Measurements from ENCODE around the gene CTSK.
"Not testable (repeated sequence)": the region's sequence is repeated elsewhere in the genome, so short reads cannot be mapped to it uniquely, and the experiment has no call there.

The CTSK gene

GRCh38 chr1:150804671-150805070 lies 3.4 kb downstream of the CTSK start:
- no peak for DNase-seq

DNA sequence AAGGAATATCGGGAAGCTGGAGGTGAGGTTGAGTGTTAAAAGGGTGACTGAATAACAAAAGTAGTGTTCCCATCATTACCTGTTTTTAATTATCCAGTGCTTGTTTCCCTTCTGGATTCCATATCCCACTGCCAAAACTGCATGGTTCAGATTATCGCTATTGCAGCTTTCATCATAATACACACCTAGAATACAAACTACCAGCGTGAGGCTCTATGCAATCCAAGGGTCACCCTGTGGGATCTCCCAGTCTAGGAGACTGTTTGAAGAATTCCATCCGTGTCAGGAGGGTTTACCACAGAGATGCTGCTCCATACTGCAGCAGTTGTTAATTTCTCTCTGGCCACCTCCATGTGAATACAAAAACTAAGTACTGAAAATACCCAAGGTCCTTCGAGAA lies 9.0 kb downstream of the CTSK start:
- no peak for DNase-seq

GRCh38 chr1:150798525-150798924 lies 9.5 kb downstream of the CTSK start:
- peak in 1 of 2 experiments; percentile 19 for DNase-seq

GRCh38 chr1:150796374-150796773 lies 11.7 kb downstream of the CTSK start:
- DNase-seq = no peak

DNA sequence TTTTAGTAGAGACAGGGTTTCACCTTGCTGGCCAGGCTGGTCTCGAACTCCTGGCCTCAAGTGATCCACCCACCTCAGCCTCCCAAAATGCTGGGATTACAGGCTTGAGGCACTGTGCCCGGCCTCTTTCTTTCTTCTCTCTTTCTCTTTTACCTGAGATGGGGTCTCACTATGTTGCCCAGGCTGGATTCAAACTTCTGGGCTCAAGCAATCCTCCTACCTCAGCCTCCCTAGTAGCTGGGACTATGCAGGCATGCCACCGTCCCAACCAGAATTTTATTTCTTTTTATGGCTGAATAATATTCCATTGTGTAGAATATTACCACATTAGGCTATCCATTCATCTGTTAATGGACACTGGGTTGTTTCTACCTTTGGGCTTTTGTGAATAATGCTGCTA lies 14.3 kb downstream of the CTSK start:
- not testable (repeated sequence) for DNase-seq

DNA sequence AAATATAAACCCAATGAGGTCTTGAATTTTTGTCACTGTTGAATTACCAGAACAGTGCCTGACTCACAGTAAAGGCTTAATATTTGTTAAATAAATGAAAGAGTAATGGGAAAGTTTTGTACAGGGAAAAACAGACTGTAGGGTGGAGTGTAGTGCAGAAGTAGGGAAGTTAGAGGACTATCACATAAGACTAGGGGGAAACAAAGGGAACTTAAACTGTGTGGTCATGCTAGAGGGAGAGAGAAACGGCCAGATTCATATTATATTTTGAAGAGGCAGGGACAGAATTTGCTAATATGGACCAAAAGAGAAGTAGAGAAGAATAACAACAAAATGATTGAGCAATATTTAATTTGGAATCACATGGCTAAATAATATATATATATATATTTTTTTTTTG lies 14.8 kb downstream of the CTSK start:
- DNase-seq = no peak

- DNase-seq = no peak
Measured at GRCh38 chr1:150791585-150791984, 16.5 kb downstream of the CTSK start.

DNA sequence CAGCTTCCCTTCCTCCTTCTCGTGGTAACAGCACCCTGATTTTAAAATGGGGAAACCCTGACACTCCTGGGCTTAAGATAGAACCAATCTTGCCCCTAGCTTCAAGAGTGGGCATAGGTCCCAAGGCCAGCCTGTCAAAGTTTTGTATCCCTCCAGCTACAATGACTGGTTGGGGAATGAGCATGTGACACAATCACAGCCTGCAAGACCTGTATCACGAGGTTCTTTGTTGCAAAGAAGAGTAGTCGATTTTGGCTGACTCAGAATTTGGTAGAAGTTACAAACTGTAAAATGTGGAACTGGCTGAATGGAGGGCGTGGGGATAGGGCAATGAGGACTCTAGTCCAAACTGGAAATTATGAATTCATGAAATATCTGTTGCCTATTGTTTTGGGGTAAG lies 18.7 kb downstream of the CTSK start:
- no peak for DNase-seq

DNA sequence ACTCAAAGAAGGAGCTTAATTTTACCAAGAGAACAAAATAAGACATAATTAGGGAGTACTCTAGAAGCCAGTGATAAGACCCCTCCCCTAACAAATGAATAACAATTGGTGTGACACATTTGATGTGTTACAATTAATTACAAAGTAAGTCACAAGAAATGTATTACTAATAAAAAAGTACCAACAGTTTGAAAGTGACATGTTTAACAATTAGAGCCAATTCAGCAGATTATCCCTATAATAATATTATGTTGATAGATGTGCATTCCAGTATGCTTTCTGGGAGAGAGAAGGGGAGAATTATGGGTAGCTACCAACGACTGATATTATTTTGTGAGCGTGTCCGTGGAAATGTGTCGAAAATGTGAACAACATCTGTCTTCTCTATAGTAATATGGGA lies 19.1 kb downstream of the CTSK start:
- no peak for DNase-seq

GRCh38 chr1:150787455-150787854 lies 20.6 kb downstream of the CTSK start:
- no peak for DNase-seq

DNA sequence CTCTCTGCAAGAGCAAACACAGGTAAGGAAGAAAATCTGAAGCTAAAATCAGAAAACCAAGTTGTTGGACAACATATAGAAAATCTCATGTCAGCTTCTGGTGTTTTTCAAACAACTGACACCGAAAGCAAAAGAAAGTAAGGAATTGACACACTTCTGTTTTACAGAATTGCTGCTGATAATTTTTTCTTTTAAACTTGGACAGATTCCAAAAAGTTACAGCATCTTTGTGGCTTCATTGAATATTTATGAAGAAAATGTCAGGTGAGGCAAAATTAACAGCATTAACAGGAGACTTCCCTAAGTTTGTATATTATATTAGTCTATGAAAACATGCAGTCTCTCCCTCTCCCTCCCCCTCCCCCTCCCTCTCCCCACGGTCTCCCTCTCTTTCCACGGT lies 27.6 kb downstream of the CTSK start:
- no peak for DNase-seq

GRCh38 chr1:150778409-150778808 lies 29.7 kb downstream of the CTSK start:
- DNase-seq = no peak

GRCh38 chr1:150777544-150777943 lies 30.5 kb downstream of the CTSK start:
- no peak for DNase-seq

- DNase-seq = not testable (repeated sequence)
Measured at GRCh38 chr1:150775931-150776505, 32.0 kb downstream of the CTSK start.

- no peak for DNase-seq
Measured at GRCh38 chr1:150775276-150775675, 32.8 kb downstream of the CTSK start.

DNA sequence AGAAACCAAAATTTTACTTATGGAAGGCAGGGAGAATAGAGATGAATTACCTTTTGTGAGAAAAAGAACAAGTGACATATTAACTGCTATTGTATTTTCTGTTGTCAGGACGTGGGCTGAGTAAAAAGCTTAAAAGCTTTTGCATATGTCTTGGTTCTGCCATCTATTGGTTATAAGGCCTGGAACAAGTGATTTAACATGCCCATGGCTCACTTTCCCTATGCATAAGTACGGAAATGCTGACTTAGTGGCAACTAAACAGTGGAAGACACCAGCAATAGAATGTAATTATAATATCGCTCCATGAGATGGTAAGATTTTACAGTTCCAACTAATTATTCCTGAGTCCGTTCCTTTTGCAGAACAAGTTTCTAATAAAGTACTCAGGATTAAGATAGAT lies 35.7 kb downstream of the CTSK start:
- DNase-seq = no peak

DNA sequence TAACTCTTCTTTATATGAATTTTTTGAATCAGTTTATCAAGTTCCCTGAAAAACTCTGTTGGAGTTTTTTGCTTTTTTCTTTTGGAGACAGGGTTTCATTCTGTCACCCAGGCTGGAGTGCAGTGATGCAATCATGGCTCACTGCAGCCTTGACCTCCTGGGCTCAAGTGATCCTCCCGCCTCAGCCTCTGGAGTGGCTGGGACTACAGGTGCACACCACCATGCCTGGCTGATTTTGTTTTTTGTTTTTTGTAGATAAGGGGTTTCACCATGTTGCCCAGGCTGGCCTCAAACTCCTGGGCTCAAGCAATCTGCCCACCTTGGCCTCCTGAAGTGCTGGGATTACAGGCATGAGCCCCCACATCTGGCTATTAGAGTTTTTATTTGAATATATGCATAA lies 40.4 kb downstream of the CTSK start:
- DNase-seq = not testable (repeated sequence)

DNA sequence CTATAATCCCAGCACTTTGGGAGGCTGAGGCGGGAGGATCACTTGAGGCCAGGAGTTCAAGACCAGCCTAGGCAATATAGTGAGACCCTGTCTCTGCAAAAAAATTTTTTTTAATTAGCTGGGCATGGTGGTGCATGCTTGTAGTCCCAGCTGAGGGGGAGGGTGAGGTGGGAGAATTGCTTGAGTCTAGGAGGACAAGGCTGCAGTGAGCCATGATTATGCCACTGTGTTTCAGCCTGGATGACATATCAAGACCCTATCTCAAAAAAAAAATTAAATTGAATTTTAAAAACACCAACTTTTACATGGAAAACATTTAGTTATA lies 42.1 kb downstream of the CTSK start:
- DNase-seq = not testable (repeated sequence)

DNA sequence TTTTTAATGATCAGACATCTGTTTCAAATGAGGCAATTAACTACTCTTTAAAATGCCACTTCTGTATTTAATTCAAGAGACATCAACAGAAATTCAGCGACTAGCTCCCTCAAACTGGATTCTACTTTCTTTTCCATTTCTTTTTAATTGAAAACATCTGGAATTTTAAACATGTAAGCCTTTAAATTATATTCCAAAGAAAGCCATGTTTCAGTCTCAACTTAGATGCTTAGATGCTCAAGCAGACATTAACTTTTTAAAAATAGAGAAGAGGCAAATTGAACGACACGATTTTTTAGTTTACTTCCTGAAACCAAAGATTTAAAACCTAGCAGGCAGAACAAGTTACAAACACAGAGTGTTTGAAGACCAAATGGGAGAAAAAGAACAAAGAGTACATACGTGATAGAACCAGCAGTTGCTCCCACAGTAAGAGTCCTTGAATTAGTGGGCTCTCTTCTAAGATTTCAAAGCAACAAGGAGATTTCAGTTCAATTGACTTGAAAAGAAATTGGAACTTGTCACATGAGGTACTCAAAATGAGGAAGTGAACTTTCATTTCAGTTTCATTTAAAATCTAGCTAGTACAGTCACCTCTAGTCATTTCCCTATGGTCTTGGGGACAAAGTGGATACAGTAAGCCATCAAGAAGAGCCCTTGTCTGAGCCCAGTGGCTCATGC lies 42.6 kb downstream of the CTSK start, which contains the start of gene CTSS:
Gene CTSS (minus strand): TSS at position 483 of the 681 bp plus-strand sequence. CDS start 1,015 bp downstream, outside the sequence.
- DNase-seq = no peak

GRCh38 chr1:150764617-150765101 lies 43.4 kb downstream of the CTSK start:
- DNase-seq = no peak

DNA sequence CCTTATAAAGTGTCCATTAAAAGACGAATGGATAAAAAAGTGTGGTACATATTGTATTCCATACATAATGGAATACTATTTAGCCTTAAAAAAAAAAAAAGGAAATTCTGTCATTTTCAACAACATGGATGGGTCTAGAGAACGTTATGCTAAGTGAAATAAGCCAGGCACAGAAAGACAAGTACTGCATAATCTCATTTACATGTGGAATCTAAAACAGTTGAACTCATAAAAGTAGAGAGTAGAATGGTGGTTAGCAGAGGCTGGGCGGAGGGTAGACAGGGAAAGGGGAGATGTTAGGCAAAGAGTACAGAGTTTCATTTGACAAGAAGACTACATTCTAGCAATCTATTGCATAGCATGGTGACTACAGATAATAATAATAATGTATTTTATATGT lies 45.0 kb downstream of the CTSK start:
- DNase-seq = no peak

DNA sequence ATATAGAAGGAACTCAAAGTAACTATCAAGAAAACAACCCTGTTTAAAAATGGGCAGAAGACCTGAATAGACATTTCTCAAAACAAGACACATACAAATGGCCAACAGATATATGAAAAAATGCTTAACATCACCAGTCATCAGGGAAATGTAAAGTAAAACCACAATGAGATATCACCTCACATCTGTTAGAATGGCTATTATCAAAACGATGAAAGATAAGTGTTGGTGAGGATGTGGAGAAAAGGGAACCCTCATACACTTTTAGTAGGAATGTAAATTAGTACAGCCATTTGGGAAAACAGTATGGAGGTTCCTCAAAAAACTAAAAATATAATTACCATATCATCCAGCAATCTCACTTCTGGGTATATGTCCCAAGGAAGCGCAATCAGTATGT lies 45.5 kb downstream of the CTSK start:
- no peak for DNase-seq

DNA sequence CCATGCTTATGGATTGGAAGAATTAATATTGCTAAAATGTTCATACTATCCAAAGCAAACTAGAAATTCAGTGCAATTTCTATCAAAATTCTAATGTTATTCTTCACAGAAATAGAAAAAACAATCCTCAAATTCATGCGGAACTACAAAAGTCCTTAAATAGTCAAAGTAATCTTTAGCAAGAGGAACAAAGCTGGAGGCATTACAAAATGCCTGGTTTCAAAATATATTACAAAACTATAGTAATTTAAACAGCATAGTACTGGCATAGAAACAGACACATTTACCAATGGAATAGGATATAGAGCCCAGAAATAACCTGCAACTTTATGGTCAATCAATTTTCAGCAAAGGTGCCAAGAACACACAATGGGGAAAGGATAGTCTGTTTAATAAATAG lies 46.3 kb downstream of the CTSK start:
- no peak for DNase-seq

- no peak for DNase-seq
Measured at GRCh38 chr1:150760013-150760412, 48.0 kb downstream of the CTSK start.

DNA sequence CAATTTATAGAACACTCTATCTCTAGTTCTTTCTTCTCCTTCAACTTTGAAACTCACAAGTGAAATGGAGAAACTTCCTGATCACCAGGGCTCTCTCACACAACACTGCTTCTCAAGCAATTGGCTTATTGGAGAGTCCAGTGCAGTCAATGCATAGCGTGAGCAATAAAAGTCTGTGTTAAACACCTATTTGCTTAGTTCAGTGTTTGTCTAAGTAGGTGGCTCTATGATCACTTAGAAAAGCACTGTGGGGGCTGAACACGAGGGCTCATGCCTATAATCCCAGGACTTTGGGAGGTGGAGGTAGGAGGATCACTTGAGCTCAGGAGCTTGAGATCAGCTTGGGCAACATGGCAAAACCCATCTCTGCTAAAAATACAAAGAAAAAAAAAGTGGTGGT lies 54.6 kb downstream of the CTSK start:
- DNase-seq = no peak
